ENCODE measurements around the gene CYSLTR2. TPM values are rescaled to one million over a fixed set of nuclear protein-coding genes. Genes with fewer than 3 reads are reported as not detected.

Gene CYSLTR2
- total and polyA plus RNA-seq, 2 donors (not counting 1 experiment from before 2014, with no cell fraction given), result 0.09 TPM; not detected in 1

DNA sequence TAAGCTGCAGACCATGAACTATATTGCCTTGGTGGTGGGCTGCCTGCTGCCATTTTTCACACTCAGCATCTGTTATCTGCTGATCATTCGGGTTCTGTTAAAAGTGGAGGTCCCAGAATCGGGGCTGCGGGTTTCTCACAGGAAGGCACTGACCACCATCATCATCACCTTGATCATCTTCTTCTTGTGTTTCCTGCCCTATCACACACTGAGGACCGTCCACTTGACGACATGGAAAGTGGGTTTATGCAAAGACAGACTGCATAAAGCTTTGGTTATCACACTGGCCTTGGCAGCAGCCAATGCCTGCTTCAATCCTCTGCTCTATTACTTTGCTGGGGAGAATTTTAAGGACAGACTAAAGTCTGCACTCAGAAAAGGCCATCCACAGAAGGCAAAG is 53.7 kb downstream of the CYSLTR2 start:
- intact Hi-C loops (cut with micrococcal nuclease), result no loop called here
- peaks cover 21% of the 10 kb centered on the region for H3K27me3 Mint-ChIP-seq

DNA sequence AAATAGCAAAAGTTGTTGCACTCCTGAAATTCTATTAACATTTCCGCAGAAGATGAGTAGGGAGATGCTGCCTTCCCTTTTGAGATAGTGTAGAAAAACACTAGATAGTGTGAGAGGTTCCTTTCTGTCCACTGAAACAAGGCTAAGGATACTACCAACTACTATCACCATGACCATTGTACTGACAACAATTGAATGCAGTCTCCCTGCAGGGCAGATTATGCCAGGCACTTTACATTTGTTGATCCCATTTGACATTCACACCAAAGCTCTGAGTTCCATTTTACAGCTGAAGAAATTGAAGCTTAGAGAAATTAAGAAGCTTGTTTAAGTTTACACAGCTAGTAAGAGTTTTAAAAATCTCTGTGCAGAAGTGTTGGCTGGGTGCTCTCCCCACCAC is 55.0 kb downstream of the CYSLTR2 start:
- H3K27me3 ChIP-seq (replicated peaks in 1 of 4; ENCODE audit: control extremely low read depth in 1 of 4, control insufficient read depth in 3 of 4, insufficient read depth in 4 of 4, low read length in 3 of 4), result peaks cover 0 to 4% (median 0%) of the 10 kb centered on the region in 4 experiments
- ChIA-PET CTCF (no interaction called here), POLR2A (no interaction called here)
- Mint-ChIP-seq H3K27ac (no peak overlapping the region), H3K9me3 (ENCODE audit: insufficient read depth) (no peaks in the 10 kb centered on the region), H3K4me3 (no peak overlapping the region), H3K27me3 (peaks cover 21% of the 10 kb centered on the region), H3K4me1 (no peaks in the 10 kb centered on the region)
- intact Hi-C loops (cut with micrococcal nuclease), result no loop called here
- H3K9ac ChIP-seq (ENCODE audit: low read length), result no peak overlapping the region
- no peaks in the 10 kb centered on the region for H3K79me2 ChIP-seq (ENCODE audit: control insufficient read depth, insufficient read depth, low read length)
- peaks cover 0 to 5% (median 0%) of the 10 kb centered on the region in 3 donors for H3K9me3 ChIP-seq (ENCODE audit: control extremely low read depth in 1 of 3, control insufficient read depth in 2 of 3, insufficient read depth in 1 of 3, low read length in 2 of 3)
- no peaks in the 10 kb centered on the region for H4K20me1 ChIP-seq (ENCODE audit: control insufficient read depth, insufficient read depth, low read length, poor library complexity, severe bottlenecking)
- H2AFZ ChIP-seq (ENCODE audit: insufficient read depth, low read depth, low read length, poor library complexity, severe bottlenecking), result no peak overlapping the region
- no peak for TF ChIP-seq EZH2 (IDR thresholded peaks at IDR 0.05; ENCODE audit: borderline replicate concordance, insufficient read depth, low read depth, low read length, poor library complexity, severe bottlenecking)
- TF ChIP-seq, protein P1, sequence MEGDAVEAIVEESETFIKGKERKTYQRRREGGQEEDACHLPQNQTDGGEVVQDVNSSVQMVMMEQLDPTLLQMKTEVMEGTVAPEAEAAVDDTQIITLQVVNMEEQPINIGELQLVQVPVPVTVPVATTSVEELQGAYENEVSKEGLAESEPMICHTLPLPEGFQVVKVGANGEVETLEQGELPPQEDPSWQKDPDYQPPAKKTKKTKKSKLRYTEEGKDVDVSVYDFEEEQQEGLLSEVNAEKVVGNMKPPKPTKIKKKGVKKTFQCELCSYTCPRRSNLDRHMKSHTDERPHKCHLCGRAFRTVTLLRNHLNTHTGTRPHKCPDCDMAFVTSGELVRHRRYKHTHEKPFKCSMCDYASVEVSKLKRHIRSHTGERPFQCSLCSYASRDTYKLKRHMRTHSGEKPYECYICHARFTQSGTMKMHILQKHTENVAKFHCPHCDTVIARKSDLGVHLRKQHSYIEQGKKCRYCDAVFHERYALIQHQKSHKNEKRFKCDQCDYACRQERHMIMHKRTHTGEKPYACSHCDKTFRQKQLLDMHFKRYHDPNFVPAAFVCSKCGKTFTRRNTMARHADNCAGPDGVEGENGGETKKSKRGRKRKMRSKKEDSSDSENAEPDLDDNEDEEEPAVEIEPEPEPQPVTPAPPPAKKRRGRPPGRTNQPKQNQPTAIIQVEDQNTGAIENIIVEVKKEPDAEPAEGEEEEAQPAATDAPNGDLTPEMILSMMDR (IDR thresholded peaks at IDR 0.05), result no peak
- no peak overlapping the region for H3K4me2 ChIP-seq (replicated peaks; ENCODE audit: low read depth, low read length, poor library complexity, severe bottlenecking)
- no peak for DNase-seq
- no peak for ATAC-seq (ENCODE audit: low read depth)
- H3K36me3 ChIP-seq (replicated peaks in 1 of 2; ENCODE audit: control extremely low read depth in 1 of 2, control insufficient read depth in 1 of 2, extremely low read depth in 1 of 2, insufficient read depth in 2 of 2, low read length in 1 of 2), result no peaks in the 10 kb centered on the region
- no peaks in the 10 kb centered on the region for H3K4me1 ChIP-seq (ENCODE audit: control insufficient read depth in 2 of 2, insufficient read depth in 2 of 2, low read length in 2 of 2)
- no peak overlapping the region for H3K27ac ChIP-seq (ENCODE audit: low read length in 2 of 2)
- H3K4me3 ChIP-seq (ENCODE audit: control extremely low read depth in 1 of 5, extremely low read depth in 1 of 5, insufficient read depth in 1 of 5, low read depth in 2 of 5, low read length in 4 of 5), result no peak overlapping the region
- WGBS (ENCODE audit: insufficient coverage), result no CpG with 5 or more reads among the region's 1 CpG

More for the DNA sequence above, 53.7 kb downstream of the CYSLTR2 start:
- H3K27me3 ChIP-seq (replicated peaks in 1 of 4; ENCODE audit: control extremely low read depth in 1 of 4, control insufficient read depth in 3 of 4, insufficient read depth in 4 of 4, low read length in 3 of 4), result peaks cover 0 to 4% (median 0%) of the 10 kb centered on the region in 4 experiments
- H3K9me3 ChIP-seq (ENCODE audit: control extremely low read depth in 1 of 3, control insufficient read depth in 2 of 3, insufficient read depth in 1 of 3, low read length in 2 of 3), result peaks cover 0 to 5% (median 0%) of the 10 kb centered on the region in 3 donors
- no peak overlapping the region for H3K4me3 Mint-ChIP-seq
- DNase-seq, result no peak
- TF ChIP-seq EZH2 (IDR thresholded peaks at IDR 0.05; ENCODE audit: borderline replicate concordance, insufficient read depth, low read depth, low read length, poor library complexity, severe bottlenecking), result no peak
- TF ChIP-seq, protein P1 (IDR thresholded peaks at IDR 0.05), result no peak
- no peaks in the 10 kb centered on the region for H3K36me3 ChIP-seq (replicated peaks in 1 of 2; ENCODE audit: control extremely low read depth in 1 of 2, control insufficient read depth in 1 of 2, extremely low read depth in 1 of 2, insufficient read depth in 2 of 2, low read length in 1 of 2)
- H3K4me3 ChIP-seq (ENCODE audit: control extremely low read depth in 1 of 5, extremely low read depth in 1 of 5, insufficient read depth in 1 of 5, low read depth in 2 of 5, low read length in 4 of 5), result no peak overlapping the region
- no peaks in the 10 kb centered on the region for H3K4me1 ChIP-seq (ENCODE audit: control insufficient read depth in 2 of 2, insufficient read depth in 2 of 2, low read length in 2 of 2)
- WGBS (ENCODE audit: insufficient coverage), result 80% methylated on average over 1 of the region's 5 CpGs
- CTCF ChIA-PET, result no interaction called here
- H3K27ac ChIP-seq (ENCODE audit: low read length in 2 of 2), result no peak overlapping the region
- no peaks in the 10 kb centered on the region for H3K4me1 Mint-ChIP-seq
- no peak overlapping the region for H2AFZ ChIP-seq (ENCODE audit: insufficient read depth, low read depth, low read length, poor library complexity, severe bottlenecking)
- POLR2A ChIA-PET, result no interaction called here
- no peak overlapping the region for H3K27ac Mint-ChIP-seq
- no peaks in the 10 kb centered on the region for H3K79me2 ChIP-seq (ENCODE audit: control insufficient read depth, insufficient read depth, low read length)
- ATAC-seq (ENCODE audit: low read depth), result no peak
- H3K4me2 ChIP-seq (replicated peaks; ENCODE audit: low read depth, low read length, poor library complexity, severe bottlenecking), result no peak overlapping the region
- no peaks in the 10 kb centered on the region for H3K9me3 Mint-ChIP-seq (ENCODE audit: insufficient read depth)
- H3K9ac ChIP-seq (ENCODE audit: low read length), result no peak overlapping the region
- no peaks in the 10 kb centered on the region for H4K20me1 ChIP-seq (ENCODE audit: control insufficient read depth, insufficient read depth, low read length, poor library complexity, severe bottlenecking)

Data from B cell (primary cell).